ENCODE data around the gene NRL. TPM values are rescaled to one million over a fixed set of nuclear protein-coding genes. Genes with fewer than 3 reads are reported as not detected.

NRL gene
- total RNA-seq, 2 donors from 2014 or later, result 1.8 to 2.2 TPM

DNA sequence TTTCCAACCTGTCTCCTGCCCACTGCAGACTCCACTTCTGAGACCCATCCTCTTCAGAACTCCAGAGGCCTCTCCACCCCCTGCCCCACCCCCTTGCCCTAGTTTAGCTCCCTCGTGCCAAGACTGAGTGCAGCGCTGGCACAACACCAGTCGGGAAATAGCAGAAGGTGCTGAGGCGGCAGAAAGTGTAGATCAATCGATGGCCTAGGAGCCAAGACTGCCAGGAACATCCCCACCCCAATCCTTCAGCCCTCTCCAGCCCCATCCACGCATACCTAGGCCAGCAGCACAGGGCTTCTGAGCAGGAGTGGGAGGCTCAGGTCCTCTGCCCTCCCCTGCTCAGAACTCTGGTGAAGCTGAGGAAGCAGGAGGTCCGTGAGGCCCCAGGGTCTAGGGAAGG is 42.3 kb downstream of the NRL start:
- peaks cover 6 to 9% of the 10 kb centered on the region in 2 donors for H3K4me1 Mint-ChIP-seq (ENCODE audit: low read depth in 2 of 2)

DNA sequence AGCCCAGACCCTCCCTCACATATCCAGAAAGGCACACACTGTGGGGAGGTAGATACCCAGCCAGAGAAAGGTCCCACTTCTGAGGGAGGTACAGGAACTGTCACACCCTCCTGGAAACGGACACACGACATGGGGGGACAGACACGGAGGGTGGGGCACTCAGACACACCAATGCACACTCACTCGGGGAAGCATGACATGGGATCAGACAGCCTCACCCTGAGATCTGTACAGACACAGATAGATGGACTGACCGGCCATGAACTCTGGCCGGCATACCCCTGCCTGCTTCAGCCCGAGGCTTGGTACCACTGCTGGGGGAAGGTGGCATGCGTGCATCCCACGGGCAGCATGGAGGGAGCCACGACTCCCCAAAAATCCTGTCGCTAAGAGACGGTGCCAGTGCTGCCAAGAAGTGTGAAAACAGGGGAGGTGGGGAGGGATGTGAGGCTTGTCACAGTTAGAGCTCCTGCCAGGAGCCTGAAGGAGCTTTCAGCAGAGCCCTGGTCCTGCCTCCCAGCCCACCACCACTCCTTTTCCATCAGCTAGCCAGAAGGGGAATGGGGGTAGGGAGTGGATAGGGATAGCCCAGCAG is 42.8 kb downstream of the NRL start:
- ATAC-seq (no peak), DNase-seq (ENCODE audit: low spot score) (no peak)
- no peaks in the 10 kb centered on the region for H3K9me3 Mint-ChIP-seq
- no peaks in the 10 kb centered on the region for H3K36me3 Mint-ChIP-seq
- peaks cover 6 to 9% of the 10 kb centered on the region in 2 donors for H3K4me1 Mint-ChIP-seq (ENCODE audit: low read depth in 2 of 2)
- no peak overlapping the region for H3K4me3 Mint-ChIP-seq
- H3K27ac Mint-ChIP-seq, result no peak overlapping the region
- H3K27me3 Mint-ChIP-seq, result no peaks in the 10 kb centered on the region

More for the DNA sequence above, 42.3 kb downstream of the NRL start:
- Mint-ChIP-seq H3K4me3 (no peak overlapping the region), H3K27me3 (no peaks in the 10 kb centered on the region), H3K27ac (no peak overlapping the region), H3K9me3 (no peaks in the 10 kb centered on the region), H3K36me3 (no peaks in the 10 kb centered on the region)
- ATAC-seq (no peak), DNase-seq (ENCODE audit: low spot score) (no peak)

DNA sequence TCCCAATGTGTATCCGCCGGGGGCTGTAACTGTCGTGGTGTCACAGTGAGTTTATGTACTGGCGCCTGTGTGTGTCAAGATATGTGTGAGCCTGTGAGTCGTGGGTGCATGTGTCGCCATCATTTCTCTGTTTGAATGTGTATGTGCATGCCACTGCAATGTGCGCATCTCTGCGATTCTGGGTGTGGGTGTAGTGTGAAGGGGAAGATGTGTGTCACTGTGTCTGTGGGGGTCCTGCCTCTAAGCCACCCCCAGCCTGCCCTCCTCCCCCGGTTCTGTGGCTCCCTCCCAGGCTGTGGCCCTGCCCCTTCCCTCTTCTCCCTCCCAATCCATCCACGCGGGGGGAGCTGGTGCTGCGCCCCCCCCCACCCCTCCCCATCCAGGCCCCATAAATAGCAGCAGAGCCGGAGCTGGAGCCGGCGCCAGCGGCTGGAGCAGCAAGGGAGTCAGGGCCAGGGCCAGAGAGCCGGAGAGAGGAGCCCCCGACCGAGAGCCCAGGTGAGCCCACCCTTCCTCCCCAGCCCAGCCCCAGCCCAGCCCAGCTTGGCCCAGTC is 43.5 kb downstream of the NRL start, which contains the start of gene CPNE6:
Gene CPNE6, plus strand, starts transcription at position 419 of the 554 bp plus-strand sequence. CDS start 1,375 bp downstream, outside the sequence.
- H3K36me3 Mint-ChIP-seq, result no peaks in the 10 kb centered on the region
- no peak within 1 kb of the TSS for H3K4me3 Mint-ChIP-seq
- peak; percentile 80 to 81 for ATAC-seq
- peaks cover 6 to 9% of the 10 kb centered on the region in 2 donors for H3K4me1 Mint-ChIP-seq (ENCODE audit: low read depth in 2 of 2)
- H3K27me3 Mint-ChIP-seq, result no peaks in the 10 kb centered on the region
- no peak for DNase-seq (ENCODE audit: low spot score)
- H3K27ac Mint-ChIP-seq, result no peak within 1 kb of the TSS
- no peaks in the 10 kb centered on the region for H3K9me3 Mint-ChIP-seq

DNA sequence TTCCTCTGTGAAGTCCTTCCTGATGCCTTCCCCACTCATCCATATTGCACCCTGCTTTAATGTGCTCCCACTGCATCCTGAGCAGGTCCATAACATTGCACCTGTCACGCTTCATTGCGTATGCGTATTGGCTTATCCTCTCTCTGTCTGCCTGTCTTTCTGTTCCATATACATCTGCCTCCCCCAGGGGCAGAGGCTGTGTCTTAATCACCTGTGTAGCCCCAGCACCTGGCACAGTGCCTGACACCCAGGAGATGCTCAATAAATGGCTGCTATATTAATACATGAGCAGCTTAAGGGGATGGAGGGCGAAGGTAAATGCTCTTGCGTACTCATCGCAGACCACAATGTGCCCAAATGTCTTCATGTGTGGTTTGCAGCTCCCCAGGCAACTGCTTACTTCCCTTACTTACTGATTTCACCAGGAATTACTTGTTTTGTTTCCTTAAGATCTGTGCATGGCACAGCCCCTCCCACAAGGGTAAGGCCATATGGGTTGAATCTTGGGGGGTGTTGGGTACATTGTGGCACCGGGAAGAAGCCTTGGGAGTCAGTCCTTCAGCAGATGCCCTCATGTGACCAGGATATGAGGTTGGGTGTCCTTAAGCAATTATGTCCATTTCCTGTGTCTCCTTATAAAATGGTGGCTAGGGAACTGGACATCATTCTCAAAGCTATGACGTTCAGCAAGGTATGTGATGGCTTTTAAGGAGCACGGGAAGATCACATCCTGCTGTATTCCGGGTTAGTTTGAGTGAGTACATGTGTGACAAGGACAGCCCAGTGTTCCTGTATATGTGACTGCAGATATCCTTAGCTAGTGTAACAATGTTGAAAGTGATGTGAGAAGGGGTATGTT is 44.2 kb downstream of the NRL start:
- DNase-seq (ENCODE audit: low spot score) (no peak), ATAC-seq (no peak)
- H3K27ac Mint-ChIP-seq, result no peak overlapping the region
- H3K4me3 Mint-ChIP-seq, result no peak overlapping the region
- H3K27me3 Mint-ChIP-seq, result no peaks in the 10 kb centered on the region
- peaks cover 6 to 9% of the 10 kb centered on the region in 2 donors for H3K4me1 Mint-ChIP-seq (ENCODE audit: low read depth in 2 of 2)
- no peaks in the 10 kb centered on the region for H3K36me3 Mint-ChIP-seq
- H3K9me3 Mint-ChIP-seq, result no peaks in the 10 kb centered on the region

DNA sequence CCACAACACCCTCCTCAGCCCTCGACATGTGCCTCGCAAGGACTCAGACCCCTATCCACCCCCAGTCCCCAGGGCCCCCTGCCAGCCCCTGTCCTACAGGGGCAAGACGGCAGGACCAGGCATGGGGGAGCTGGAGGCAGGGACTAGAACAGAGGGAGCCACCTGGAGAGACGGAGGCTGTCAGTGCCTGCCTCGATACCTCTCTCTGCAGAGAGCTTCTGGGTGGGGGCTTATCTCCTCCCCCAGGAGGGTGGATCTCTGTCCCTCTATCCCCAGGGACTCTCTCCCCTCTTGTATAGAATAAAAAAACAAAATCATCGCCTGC is 45.4 kb downstream of the NRL start:
- Mint-ChIP-seq H3K4me3 (no peak overlapping the region), H3K36me3 (no peaks in the 10 kb centered on the region), H3K4me1 (ENCODE audit: low read depth in 2 of 2) (peaks cover 6 to 9% of the 10 kb centered on the region in 2 donors), H3K9me3 (no peaks in the 10 kb centered on the region), H3K27ac (no peak overlapping the region), H3K27me3 (no peaks in the 10 kb centered on the region)
- ATAC-seq (no peak), DNase-seq (ENCODE audit: low spot score) (no peak)

DNA sequence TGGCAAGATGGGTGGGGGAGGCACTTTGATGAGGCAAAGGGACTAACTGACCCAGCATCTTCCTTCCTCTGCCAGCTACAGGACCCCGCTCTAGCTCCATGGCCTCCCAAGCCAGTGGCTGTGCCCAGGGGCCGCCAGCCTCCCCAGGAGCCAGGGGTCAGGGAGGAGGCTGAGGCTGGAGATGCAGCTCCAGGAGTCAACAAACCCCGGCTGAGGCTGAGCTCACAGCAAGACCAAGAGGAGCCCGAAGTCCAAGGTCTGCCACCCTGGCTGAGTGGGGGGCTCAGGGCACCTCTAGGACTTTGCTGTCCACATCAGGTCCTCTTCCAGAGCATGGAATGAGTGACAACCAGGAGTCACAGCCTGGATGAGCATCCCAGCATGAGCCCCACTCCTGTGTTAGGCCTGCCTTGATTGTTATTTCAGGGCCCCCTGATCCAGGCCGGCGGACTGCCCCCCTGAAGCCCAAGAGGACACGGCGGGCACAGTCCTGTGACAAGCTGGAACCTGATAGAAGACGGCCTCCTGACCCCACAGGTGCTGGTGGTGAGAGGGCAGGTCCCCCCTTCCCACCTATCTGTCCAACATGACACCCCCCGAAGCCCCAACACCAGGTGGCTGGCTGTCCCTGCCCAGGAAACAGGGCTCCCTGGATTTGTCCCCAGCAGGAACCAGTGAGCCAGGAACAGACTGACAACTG is 45.9 kb downstream of the NRL start:
- no peak overlapping the region for H3K27ac Mint-ChIP-seq

GRCh38 chr14:24067133-24068082 is 47.3 kb downstream of the NRL start:
- H3K27ac Mint-ChIP-seq, result no peak overlapping the region
- no peaks in the 10 kb centered on the region for H3K9me3 Mint-ChIP-seq

More for the DNA sequence above, 45.9 kb downstream of the NRL start:
- no peaks in the 10 kb centered on the region for H3K27me3 Mint-ChIP-seq
- no peaks in the 10 kb centered on the region for H3K9me3 Mint-ChIP-seq
- ATAC-seq, result no peak
- H3K4me3 Mint-ChIP-seq, result no peak overlapping the region
- H3K4me1 Mint-ChIP-seq (ENCODE audit: low read depth in 2 of 2), result peaks cover 6 to 9% of the 10 kb centered on the region in 2 donors
- no peaks in the 10 kb centered on the region for H3K36me3 Mint-ChIP-seq
- DNase-seq (ENCODE audit: low spot score), result no peak

GRCh38 chr14:24066496-24067132 is 48.1 kb downstream of the NRL start:
- no peak for DNase-seq (ENCODE audit: low spot score)
- peaks cover 6 to 9% of the 10 kb centered on the region in 2 donors for H3K4me1 Mint-ChIP-seq (ENCODE audit: low read depth in 2 of 2)
- no peaks in the 10 kb centered on the region for H3K36me3 Mint-ChIP-seq
- H3K4me3 Mint-ChIP-seq, result no peak overlapping the region
- no peaks in the 10 kb centered on the region for H3K9me3 Mint-ChIP-seq
- H3K27me3 Mint-ChIP-seq, result no peaks in the 10 kb centered on the region
- no peak overlapping the region for H3K27ac Mint-ChIP-seq
- no peak for ATAC-seq

More at GRCh38 chr14:24067133-24068082, 47.3 kb downstream of the NRL start:
- ATAC-seq (no peak), DNase-seq (ENCODE audit: low spot score) (no peak)
- Mint-ChIP-seq H3K4me1 (ENCODE audit: low read depth in 2 of 2) (peaks cover 6 to 9% of the 10 kb centered on the region in 2 donors), H3K4me3 (no peak overlapping the region), H3K27me3 (no peaks in the 10 kb centered on the region), H3K36me3 (no peaks in the 10 kb centered on the region)

DNA sequence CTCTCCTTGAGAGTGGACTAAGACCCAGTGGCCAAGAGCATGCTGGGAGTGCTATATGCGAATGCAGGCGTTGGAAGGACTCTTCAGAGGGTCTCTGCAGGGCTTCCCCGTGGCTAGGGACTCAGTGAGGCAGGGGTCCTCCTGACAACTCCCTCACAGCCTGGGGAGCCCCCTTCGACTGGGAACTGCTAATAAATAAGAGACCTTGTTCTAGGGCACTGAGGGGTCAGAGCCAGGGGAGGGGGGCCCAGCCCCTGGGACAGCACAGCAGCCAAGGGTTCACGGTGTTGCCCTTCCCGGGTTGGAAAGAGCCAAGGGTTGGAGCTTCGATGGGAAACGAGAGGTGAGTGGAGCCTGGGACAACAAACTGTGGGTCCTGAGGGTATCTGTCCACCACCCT is 49.3 kb downstream of the NRL start:
- Mint-ChIP-seq H3K9me3 (no peaks in the 10 kb centered on the region), H3K27ac (no peak overlapping the region), H3K36me3 (no peaks in the 10 kb centered on the region), H3K4me1 (ENCODE audit: low read depth in 2 of 2) (peaks cover 0 to under 1% of the 10 kb centered on the region in 2 donors), H3K4me3 (no peak overlapping the region), H3K27me3 (no peaks in the 10 kb centered on the region)
- DNase-seq (ENCODE audit: low spot score) (no peak), ATAC-seq (no peak)

- no peak overlapping the region for H3K4me3 Mint-ChIP-seq
- H3K27ac Mint-ChIP-seq, result no peak overlapping the region
- H3K4me1 Mint-ChIP-seq (ENCODE audit: low read depth in 2 of 2), result no peaks in the 10 kb centered on the region
- ATAC-seq, result no peak
- no peak for DNase-seq (ENCODE audit: low spot score)
- no peaks in the 10 kb centered on the region for H3K36me3 Mint-ChIP-seq
- no peaks in the 10 kb centered on the region for H3K9me3 Mint-ChIP-seq
- no peaks in the 10 kb centered on the region for H3K27me3 Mint-ChIP-seq
These were observed 49.9 kb downstream of the NRL start for GRCh38 chr14:24064856-24065255.

- DNase-seq (ENCODE audit: low spot score) (no peak), ATAC-seq (no peak)
- H3K27ac Mint-ChIP-seq, result no peak overlapping the region
- no peaks in the 10 kb centered on the region for H3K4me1 Mint-ChIP-seq (ENCODE audit: low read depth in 2 of 2)
- H3K4me3 Mint-ChIP-seq, result no peak overlapping the region
- no peaks in the 10 kb centered on the region for H3K9me3 Mint-ChIP-seq
- no peaks in the 10 kb centered on the region for H3K27me3 Mint-ChIP-seq
- no peaks in the 10 kb centered on the region for H3K36me3 Mint-ChIP-seq
These were observed 50.5 kb downstream of the NRL start for GRCh38 chr14:24064091-24064795.

DNA sequence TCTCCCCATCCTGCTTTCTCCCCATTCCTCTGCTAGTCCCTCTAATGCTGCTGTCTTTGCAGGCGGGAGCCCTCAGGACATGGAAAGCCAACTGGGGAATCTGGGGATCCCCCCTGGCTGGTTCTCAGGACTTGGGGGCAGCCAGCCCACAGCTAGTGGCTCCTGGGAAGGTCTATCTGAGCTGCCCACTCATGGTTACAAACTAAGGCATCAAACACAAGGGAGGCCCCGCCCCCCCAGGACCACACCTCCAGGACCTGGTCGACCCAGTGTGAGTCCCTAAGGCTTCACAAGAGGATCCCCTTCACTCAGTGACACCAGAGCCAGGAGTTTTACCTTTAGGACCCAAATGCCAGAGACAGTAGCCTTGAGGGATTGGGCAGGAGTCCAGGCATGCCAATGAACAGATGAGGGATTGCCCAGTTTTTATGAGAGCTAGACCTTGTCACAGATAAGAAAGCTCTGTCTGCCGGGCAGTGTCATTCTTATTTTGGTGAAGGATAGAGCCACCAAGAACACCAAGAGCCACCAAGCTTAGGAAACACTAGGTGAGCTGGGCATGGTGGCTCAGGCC is 51.4 kb downstream of the NRL start:
- no peak overlapping the region for H3K4me3 Mint-ChIP-seq
- H3K9me3 Mint-ChIP-seq, result no peaks in the 10 kb centered on the region
- DNase-seq (ENCODE audit: low spot score), result no peak
- no peaks in the 10 kb centered on the region for H3K27me3 Mint-ChIP-seq
- H3K36me3 Mint-ChIP-seq, result no peaks in the 10 kb centered on the region
- no peaks in the 10 kb centered on the region for H3K4me1 Mint-ChIP-seq (ENCODE audit: low read depth in 2 of 2)
- peak overlapping the region in 1 of 2 donors; percentile 18 for H3K27ac Mint-ChIP-seq
- no peak for ATAC-seq

Measured in natural killer cell treated with Interleukin-12 subunit alpha and Interleukin-12 subunit beta and Interleukin-15 and Interleukin-18, amount 100 ng/mL, for 72 hours (primary cell).